NCI-H1930 (cell line): ENCODE measurements around the gene CACNA1C.

ENCODE experiments used
- DNase-seq, 2 experiments: peaks; one replicate each; lab custom pipeline; 2025; lab: John Stamatoyannopoulos, UW

The CACNA1C gene

DNA sequence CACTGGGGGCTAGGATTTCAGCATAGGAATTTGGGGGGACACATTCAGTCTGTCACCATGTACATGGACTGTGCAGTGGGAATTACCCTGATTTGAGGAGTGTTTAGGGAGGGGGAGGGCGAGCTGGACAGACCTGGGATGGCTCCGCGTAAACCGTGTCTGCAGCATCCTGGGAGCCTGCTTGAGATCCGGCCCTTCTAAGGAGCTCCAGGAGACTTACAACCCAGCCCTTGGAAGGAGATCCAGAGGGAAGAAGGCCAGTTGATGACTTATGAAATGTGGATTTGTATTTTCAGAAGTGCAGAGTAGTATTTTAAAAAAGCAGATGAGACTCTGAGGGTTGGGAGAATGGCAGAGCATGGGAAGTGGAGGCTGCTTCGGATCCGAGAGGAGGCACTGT is 153.2 kb downstream of the CACNA1C start:
- no peak for DNase-seq

DNA sequence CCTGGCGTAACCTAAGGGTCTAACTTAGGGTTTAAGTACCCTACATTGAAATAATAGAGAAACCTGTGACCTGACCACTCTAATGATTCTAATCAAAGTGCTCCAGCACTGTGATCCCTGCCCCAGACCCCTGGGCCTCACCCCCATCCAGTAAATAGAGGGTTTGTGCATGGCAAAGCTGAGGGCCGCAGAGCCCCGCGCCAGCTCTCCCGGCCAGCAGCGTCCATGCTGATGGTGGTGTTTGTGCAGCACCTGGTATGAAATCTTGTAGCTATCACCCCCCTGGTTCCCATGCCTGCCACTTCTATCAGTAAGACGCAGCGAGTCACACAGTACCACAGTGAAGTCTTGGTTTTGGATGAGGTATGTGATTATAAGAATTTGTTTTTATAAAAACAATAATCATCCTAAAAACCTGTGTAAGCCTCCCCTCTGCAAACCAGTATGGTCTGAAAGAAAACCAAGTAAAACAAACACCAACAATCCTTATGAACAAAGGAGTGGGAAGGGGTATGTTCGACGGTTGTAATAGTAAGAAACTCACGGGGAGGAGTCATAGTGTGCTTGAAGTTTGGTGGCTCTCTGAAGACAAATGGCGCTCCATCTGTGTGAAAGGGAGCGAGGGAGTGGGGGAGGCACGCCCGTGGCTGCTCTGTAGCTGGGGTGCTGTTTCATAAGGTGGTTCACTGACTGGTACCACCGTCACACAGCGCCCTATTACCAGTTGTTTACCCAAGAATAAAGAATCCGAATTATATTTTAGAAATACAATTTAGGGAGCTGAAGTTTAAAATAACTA is 156.2 kb downstream of the CACNA1C start:
- DNase-seq = no peak

DNA sequence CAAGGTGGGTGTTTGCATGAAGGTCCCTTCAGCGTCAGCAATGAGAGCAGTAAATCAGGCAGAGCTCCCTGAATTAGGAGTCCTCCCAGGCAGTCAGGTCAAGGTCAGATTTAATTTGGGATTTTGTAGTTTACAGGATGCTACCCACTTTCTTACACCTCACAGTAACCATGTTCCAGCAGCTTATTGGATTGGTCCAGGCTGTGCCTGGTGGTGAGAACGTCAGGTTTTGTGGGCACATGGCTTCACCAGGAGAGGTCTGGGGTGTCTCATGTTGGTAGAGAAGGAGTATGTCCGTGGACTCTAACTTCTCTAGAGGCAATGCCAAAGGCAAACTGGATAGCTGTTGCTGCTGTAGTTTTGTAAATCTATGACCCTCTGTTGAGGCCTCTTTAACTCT is 158.3 kb downstream of the CACNA1C start:
- DNase-seq = no peak

DNA sequence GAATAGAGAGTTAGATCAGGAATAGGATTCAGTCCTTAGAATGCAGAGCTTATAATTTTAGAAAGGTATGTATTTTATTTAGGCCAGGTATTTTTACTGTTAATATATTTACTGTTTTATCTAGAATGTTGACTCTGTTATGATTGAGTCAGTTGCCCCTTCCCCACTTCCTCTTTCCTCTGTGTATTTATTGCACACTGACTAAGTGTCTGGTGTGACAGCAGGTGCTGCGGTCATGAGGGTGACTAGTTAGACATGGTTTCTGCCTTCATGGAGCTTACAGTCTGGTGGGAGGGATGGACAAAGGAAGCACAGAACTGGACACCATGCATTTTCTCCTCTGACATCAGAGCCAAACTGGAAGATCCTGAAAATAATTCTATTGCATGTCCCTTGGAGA is 159.8 kb downstream of the CACNA1C start:
- DNase-seq = no peak

DNA sequence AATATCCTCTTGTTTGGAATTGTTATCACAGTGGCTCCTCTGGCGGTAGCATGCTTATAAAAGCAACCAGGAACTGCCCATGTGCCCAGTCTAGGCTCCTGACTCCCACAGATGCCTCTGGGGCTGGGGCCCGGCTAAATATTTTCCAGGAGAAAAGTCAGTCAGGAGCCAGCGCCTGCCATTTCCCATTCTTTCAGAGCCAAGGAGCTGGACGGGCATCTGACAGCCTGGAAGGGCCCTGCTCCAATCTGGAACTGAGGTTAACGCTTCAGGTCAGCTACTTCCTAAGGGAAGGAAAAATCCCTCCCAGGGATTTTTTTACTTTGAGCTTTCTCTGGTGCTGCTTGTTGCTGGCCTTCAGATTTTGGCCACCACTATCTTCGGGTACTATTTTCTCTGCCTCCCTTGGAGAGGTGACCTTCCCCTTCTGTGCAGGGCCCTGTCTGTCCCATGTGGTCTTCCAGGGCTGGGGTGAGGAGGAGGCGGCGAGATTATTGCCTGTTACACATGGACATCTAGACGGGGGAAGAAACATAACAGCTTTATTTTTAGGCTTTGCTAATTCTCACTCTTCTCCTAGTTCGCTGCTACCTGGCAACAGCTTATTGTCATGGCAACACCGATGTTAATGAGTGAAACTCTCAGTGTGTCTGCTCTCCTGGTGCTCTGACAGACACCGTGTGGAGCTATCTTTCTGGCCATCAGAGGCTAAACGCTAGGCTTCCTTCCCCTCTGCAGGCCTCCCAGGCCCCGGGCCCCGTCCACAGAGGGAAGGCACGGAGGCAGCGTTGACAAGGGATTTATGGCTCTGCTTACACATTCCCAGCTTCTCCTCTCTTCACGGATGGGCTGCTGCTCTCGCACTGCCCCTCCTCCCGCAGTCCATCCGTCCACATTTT is 160.4 kb downstream of the CACNA1C start:
- no peak for DNase-seq

DNA sequence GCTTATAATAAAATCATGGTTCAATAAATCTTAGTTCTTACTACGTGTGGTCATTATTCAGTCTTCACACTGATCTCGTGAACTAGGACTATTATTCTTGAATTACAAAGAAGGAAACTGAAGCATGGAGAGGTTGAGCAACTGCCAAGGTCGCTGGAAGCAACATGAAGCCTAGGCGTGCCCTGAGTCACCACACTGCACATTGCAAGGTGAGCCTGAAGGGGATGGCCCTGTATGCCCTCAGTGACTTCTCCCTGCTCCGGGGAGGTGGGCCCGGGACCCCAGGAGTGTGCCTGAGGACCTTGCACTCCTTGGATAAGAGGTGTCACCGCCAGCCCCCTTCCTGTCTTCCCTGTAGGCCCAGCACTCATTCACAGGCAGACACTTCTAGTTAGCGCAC is 161.6 kb downstream of the CACNA1C start:
- DNase-seq = no peak

DNA sequence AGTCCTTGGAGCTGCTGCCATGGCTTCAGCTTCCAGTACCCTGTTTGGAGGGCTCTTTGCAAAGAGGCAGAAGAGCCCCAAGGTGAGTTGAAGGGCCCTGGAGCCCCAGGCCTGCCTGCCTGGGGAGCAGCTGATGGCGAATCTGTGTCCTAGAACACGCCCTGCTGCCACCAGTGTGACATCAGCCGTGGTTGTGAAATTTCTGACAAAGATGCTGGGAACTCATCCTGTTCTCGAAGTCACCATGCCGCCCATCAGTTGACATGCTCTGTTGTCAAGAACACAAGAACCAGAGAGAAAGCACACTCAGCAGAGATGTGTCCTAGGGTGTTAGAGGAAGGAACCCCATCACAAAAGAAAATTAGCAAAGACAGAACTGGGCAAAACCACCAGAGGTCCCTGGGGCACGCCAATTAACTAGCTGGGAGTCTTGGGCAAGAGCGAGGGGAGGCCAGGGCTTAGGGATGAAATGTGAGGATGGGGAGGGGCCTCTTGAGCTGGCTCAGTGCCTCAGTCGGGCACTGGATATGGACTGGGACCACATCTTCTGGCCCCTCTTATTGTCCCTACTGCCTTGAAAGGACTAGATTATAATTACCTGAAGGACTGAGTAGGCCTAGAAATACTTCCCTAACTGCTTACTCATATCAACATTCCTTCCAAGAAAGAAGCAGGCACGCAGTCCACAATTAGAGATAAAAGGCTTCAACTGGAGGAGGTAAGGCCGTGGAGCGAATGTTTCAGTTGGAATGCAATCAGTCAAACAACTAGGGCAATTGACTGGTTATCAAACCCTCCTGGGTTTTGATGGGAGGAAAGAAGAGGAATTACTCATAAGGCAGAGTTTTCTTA is 163.1 kb downstream of the CACNA1C start:
- no peak for DNase-seq

DNA sequence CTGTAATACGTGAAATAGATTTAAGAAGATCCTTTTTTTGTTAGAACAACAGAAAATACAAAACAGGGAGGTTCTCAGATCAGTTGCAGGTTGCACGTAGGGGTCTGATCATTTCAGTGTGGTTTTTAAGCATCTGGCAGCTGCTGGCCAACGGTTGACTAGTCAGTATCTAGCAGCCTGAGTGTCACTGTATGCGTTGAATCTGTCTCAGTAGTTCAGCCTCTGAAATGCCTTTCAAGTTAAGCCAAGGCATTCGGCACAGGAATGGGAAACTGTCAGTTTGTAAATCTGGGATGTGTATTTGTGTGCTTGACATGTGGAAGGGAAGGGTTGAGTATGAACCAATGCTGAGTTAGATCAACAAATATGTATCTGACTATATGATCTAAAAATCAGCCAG is 165.9 kb downstream of the CACNA1C start:
- no peak for DNase-seq

DNA sequence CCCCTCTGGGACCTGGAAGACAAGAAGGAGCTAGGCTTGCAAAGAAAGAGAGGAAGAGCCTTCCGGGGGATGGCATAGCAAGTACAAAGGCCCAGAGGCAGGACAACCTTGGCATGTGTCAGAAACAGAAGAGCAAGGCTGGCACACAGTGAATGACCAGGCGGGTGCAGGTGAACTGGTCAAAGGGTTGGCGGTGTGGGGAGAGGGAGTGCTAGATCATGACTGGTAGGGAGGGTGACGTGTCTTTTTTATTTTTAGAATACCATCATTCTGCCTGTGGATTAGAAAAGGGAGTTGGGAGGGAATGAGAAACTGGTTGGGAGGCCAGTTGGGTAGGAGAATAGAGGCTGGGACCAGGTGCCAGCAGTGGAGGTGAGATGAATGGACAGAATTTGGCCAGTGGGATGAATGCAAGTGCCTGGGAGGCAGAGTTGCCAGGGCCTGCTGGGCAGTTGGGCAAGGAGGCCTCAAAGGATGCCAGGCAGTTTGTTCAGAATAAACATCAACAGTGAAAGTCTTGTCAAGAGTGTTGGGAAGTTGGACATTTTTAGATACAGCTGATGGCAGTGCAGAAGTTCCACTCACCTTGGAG is 168.3 kb downstream of the CACNA1C start:
- DNase-seq = no peak

DNA sequence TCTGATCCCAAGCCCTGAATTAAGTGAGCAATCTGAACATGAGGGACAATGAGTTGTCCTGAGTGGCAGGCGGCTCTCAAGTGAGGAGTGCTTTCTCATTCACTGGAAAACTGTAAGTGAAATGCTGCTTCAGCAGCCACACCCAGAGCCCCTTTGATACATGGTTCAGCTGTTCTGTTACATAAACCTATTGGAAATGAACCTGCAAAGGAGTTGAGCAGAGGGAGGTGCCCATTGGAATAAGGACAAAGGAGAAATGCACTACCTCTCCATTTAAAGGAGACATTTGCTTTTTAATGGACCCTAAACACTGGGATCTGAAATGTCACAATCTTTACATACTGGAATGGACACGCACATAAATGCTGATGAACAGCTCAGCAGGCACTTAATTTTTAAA is 169.9 kb downstream of the CACNA1C start:
- DNase-seq = no peak

DNA sequence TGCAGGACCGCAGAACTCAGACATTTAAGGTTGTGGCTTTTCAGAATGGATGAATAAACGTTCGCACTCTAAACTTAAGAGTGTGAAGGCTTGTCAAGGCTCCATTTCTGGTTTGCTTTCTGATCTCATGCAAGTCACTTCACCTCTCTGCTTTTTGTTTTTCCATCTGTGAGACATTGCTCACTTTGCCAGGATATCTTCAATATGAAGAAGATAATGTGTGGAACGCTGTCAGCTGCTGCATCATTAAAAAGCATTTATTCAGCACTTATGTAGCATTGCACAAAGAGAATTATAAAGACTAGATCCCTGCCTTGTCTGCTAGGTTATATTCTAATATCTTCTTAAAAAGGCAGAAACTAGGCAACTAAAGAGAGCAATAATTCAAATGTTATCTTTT is 172.2 kb downstream of the CACNA1C start:
- no peak for DNase-seq

DNA sequence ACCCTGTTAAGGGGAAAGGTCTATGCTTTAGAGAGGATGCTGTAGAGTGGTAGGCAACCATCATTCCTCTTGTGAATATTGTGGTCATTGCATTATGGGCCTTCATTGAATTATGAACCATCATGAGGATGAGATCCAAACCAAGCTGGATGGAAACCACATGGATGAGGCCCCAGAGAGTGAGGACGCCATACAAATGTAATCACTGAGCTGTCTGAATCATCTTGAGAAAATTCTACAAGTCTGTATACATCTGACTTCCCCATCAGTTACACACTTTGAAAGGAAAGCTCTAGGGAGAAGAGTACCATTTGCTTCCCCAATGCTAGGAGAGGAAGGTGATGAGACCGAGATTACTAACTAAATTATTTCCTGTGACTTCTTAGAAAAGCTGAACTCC is 172.9 kb downstream of the CACNA1C start:
- no peak for DNase-seq

DNA sequence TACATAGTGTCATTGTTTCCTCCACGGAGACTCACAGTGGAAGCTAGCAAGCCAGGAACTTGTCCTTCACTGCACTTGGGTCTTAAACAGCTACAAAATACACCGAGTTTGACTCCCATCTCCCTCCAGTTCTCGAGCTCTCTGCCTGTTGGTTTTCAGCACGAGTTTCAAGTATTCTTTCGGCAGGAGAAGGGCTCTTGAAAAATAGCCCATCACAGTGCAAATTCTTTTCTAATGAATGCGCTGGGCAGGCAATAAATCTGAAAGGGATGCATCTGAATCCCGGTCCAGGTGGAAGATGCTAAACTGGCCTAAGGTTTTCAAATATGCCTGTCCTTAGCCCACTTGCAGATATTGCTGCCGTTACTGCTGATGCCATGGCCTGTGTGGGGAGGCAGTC is 173.9 kb downstream of the CACNA1C start:
- no peak for DNase-seq

DNA sequence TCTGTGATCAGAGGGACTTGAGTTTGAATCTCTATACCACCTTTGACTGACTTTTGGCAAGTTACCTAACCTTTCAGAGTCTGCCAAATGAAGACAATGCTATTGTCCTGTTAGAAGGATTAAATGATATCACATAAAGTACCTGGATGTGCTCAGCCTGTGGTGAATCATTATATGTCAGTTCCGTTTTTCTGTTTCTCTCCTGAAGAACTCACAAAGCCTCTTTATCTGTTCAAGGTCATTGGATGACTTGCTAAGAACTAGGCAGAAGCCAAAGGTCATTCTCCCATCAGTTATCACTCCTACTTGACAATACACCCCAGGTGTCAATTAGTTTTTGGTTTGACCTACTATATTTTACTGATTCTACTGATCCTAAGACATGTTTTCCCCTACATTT is 174.6 kb downstream of the CACNA1C start:
- DNase-seq = no peak

DNA sequence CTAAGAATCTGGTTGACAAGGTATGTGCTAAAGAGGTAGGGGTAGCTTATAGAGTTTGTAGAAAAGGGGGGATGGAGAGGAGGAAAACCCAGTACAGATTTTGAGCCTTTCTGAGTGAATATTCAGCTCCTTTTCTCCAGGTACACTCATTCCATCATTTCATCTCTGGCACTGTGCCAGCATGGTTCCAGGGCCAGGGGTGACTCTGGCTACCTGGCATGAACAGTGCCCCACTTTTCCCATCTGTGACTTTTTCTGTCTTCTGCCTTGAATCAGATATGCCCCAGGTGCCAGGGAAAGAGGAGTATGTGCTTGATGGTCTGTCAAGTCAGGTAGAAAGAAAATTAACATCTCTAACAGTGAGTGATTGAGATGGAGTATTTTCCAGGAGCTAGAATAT is 175.7 kb downstream of the CACNA1C start:
- DNase-seq = no peak

DNA sequence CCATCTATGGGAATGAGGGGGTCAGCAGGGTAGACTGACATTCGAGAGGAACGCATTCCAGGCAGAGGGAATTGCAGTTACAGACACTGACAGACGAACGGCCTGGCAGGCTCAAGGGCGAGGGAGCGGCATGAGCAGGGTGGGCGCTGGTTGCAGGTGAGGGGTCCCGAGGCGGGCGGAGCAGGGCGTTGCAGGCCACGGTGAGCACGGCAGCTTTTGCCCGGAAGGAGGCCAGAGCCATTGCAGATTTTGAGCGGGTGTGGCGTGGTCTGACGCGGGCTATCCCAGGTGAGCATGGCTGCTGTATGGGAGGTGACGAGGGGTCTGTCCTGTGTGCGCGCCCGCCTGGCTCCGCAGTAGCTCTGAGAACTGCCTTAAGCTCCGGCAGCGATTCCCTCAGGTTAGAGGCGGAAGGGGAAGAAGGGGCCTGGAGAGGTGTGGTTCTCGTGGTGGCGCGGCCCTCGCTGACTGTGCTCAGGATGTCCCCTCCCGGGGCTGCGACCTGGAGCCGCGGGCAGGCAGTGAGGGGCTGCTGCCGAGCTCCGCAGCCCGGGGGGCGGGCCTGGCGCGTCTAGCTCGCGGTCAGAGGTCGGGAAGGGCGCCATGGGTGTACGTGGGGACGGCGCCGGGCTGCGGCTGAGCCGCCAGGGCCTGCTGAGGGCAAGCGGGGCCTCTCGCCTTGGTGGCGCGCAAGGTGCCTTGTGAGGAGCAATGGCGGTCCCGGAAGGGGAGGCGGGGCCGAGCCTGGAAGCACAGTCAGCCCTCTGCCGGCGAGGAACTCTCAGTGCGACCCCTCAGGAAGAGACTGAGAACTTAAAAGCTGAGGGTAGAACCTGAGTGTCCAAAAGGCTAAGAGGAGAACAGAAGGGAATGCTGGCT is 177.1 kb downstream of the CACNA1C start:
- no peak for DNase-seq

DNA sequence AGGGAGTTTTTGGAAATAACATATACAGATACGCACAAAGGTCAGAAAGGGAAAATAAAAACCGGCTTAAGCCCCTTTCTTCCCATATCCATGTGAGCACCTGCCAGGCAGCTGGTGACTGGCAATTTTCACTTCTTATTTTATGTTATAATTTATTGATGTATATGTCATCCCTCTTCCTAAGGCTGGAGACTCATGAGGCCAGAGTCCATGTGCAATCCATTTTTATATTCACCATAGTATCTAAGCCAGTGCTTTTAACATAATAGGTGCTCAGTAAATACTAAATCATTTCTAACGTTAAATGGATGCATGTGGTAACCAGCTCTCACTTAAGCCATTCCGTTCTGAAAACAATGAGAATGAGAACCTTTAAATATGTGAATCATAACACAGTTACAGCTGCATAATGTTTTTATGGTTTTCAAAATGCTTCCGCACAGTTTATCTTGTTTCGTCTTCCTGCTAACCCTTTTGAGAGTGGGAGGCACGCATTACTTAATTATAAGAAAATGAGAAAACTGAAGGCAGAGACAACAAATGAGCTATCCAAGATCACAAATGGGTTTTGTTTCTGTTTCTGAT is 178.3 kb downstream of the CACNA1C start:
- DNase-seq = no peak

DNA sequence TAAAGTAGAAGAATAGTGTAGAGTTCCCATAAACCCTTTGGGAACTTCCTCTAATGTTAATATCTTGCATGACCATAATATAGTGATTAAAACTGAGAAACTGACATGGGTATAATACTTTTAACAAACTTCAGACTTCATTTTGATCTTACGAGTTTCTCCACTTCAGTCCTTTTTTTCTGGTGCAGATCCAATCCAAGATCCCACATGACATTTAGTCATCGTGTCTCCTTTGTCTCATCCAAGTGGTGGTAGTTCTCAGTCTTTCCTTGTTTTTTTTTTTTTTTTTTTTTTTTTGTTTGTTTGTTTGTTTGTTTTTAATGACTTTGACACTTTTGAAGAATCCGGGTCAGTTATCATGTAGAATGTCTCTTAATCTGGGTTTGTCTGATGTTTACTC is 179.2 kb downstream of the CACNA1C start:
- DNase-seq = no peak

DNA sequence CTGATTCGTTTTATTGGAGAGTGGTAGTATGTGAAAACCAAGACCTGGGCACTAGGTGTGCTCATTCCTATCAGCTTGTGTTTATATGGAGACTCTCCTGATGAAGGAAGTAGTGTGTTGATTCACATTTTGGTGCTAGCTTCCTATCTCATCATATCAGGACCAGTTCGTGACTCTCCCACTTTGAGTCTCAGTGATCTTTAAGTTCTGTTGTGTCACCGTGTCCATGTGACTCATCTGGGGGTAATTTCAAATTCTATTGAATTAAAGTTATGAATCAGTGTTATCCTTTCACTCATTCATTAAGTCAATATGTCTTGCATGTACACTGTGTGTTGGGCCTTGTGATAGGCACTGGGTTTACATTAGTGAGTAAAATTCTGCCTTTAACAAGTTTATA is 180.2 kb downstream of the CACNA1C start:
- no peak for DNase-seq

DNA sequence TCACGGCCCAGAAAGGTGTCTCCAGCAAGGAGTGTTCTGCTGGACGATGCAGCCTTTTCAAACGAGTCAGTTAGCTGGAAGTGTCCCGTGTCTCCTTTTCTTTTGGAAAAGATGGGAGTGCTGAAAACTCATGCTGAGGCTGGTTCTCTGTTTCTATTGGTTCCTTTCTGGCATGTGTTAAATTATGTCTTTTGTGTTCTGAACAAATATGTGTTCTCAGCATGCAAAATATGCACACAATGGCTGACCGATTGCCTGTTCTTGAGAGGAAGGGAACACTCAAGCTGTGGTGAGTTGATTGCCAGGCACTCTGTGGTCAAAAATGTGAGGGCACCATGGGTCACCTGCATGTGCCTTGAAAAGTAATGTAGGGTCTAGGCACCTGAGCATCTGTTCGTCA is 181.3 kb downstream of the CACNA1C start:
- no peak for DNase-seq
